Mesenchymal stem cell (in vitro differentiated cells and primary cell): Measurements from ENCODE around the gene LRRTM3.

ENCODE experiments used
- DNase-seq: peaks from one replicate; pipeline ENCODE4 v3.0.0-alpha.2; 2013
- H2AFZ ChIP-seq: one replicate; pipeline ENCODE4 v1.6.1; 2013; ENCODE audit warnings: low read depth, mild to moderate bottlenecking, control low read depth, inconsistent platforms, low read length, moderate library complexity
- H2AK5ac ChIP-seq: 2 replicates; pipeline ENCODE4 v1.6.1; 2013; ENCODE audit warnings: low read length, moderate library complexity, mild to moderate bottlenecking, inconsistent platforms; ENCODE audit not compliant: severe bottlenecking
- H2BK120ac ChIP-seq: one replicate; pipeline ENCODE4 v1.6.1; 2013; ENCODE audit warnings: low read depth, mild to moderate bottlenecking, inconsistent platforms, low read length, moderate library complexity
- H2BK12ac ChIP-seq, 2 experiments: one replicate each; pipeline ENCODE4 v1.6.1; 2013; ENCODE audit warnings: inconsistent platforms in 2 of 2, low read length in 2 of 2, mild to moderate bottlenecking in 2 of 2, moderate library complexity in 2 of 2, control low read depth in 1 of 2
- H2BK15ac ChIP-seq: one replicate; pipeline ENCODE4 v1.6.1; 2013; ENCODE audit warnings: mild to moderate bottlenecking, low read depth, inconsistent platforms; ENCODE audit not compliant: poor library complexity, severe bottlenecking
- H2BK5ac ChIP-seq: 2 replicates; pipeline ENCODE4 v1.6.1; 2013; ENCODE audit warnings: low read depth, mild to moderate bottlenecking, low read length, control low read depth, inconsistent platforms; ENCODE audit not compliant: poor library complexity, severe bottlenecking
- H3K14ac ChIP-seq, 2 experiments: one replicate each; pipeline ENCODE4 v1.6.1; 2013; ENCODE audit warnings: inconsistent platforms in 2 of 2, low read length in 2 of 2, control low read depth in 1 of 2, mild to moderate bottlenecking in 1 of 2, moderate library complexity in 1 of 2
- H3K18ac ChIP-seq, 2 experiments: one replicate each; pipeline ENCODE4 v1.6.1; 2013; ENCODE audit warnings: inconsistent platforms in 2 of 2, low read length in 2 of 2, control low read depth in 1 of 2, low read depth in 1 of 2, mild to moderate bottlenecking in 1 of 2
- H3K23ac ChIP-seq, 2 experiments: one replicate each; pipeline ENCODE4 v1.6.1; 2013; ENCODE audit warnings: inconsistent platforms in 2 of 2, low read length in 2 of 2, mild to moderate bottlenecking in 2 of 2, moderate library complexity in 2 of 2, control low read depth in 1 of 2
- H3K27ac ChIP-seq: 2 replicates; pipeline ENCODE4 v1.5.1; 2013; ENCODE audit warnings: mild to moderate bottlenecking, moderate library complexity, low read length, control low read depth, inconsistent platforms; ENCODE audit not compliant: poor library complexity, severe bottlenecking
- H3K27me3 ChIP-seq, 2 experiments: 2 replicates each; pipeline versions ENCODE4 v1.6.1 to v1.7.0; 2013; ENCODE audit warnings: low read length in 2 of 2, mild to moderate bottlenecking in 2 of 2, moderate library complexity in 2 of 2, control low read depth in 1 of 2, inconsistent platforms in 1 of 2; ENCODE audit not compliant: control insufficient read depth in 1 of 2, insufficient read depth in 1 of 2
- H3K36me3 ChIP-seq, 2 experiments: 2 replicates each; pipeline versions ENCODE4 v1.6.1 to v1.7.0; 2013; ENCODE audit warnings: low read length in 2 of 2, control low read depth in 1 of 2, inconsistent platforms in 1 of 2, low read depth in 1 of 2, mild to moderate bottlenecking in 1 of 2; ENCODE audit not compliant: insufficient read depth in 2 of 2, control insufficient read depth in 1 of 2
- H3K4ac ChIP-seq, 2 experiments: one replicate each; pipeline ENCODE4 v1.6.1; 2013; ENCODE audit warnings: inconsistent platforms in 2 of 2, low read length in 2 of 2, mild to moderate bottlenecking in 2 of 2, moderate library complexity in 2 of 2, control low read depth in 1 of 2, low read depth in 1 of 2
- H3K4me1 ChIP-seq: 2 replicates; pipeline ENCODE4 v1.6.1; 2013; ENCODE audit warnings: low read depth, low read length, control low read depth; ENCODE audit not compliant: control insufficient read depth, insufficient read depth
- H3K4me2 ChIP-seq: 2 replicates; pipeline ENCODE4 v1.6.1; 2013; ENCODE audit warnings: low read length, mild to moderate bottlenecking, inconsistent platforms; ENCODE audit not compliant: poor library complexity, severe bottlenecking
- H3K4me3 ChIP-seq, 2 experiments: 2 replicates each; pipeline versions ENCODE4 v1.5.1 to v1.7.0; 2013; ENCODE audit warnings: low read length in 2 of 2, mild to moderate bottlenecking in 2 of 2, control low read depth in 1 of 2, low read depth in 1 of 2; ENCODE audit not compliant: insufficient read depth in 1 of 2
- H3K79me1 ChIP-seq: replicated peaks from 2 replicates; pipeline ENCODE4 v1.6.1; 2013; ENCODE audit warnings: mild to moderate bottlenecking, control low read depth, low read length, inconsistent platforms; ENCODE audit not compliant: poor library complexity, severe bottlenecking
- H3K9ac ChIP-seq: 2 replicates; pipeline ENCODE4 v1.7.0; 2013; ENCODE audit warnings: mild to moderate bottlenecking, low read length, moderate library complexity
- H3K9me3 ChIP-seq: 2 replicates; pipeline ENCODE4 v1.7.0; 2013; ENCODE audit warnings: mild to moderate bottlenecking, low read length; ENCODE audit not compliant: control insufficient read depth
- H4K8ac ChIP-seq: one replicate; pipeline ENCODE4 v1.6.1; 2013; ENCODE audit warnings: inconsistent platforms, mild to moderate bottlenecking, low read length, moderate library complexity
- H4K91ac ChIP-seq: one replicate; pipeline ENCODE4 v1.6.1; 2013; ENCODE audit warnings: mild to moderate bottlenecking, low read length, inconsistent platforms
- WGBS: methylation state at CpG from one replicate; pipeline ENCODE4 v1.1.7; 2013; ENCODE audit warnings: mixed read lengths; 5-methylcytosine and 5-hydroxymethylcytosine counted together

The LRRTM3 gene

GRCh38 chr10:67119651-67120050, 193.8 kb downstream of the LRRTM3 start:
- H3K18ac ChIP-seq: no peak overlapping the region
- WGBS: no CpG with 5 or more reads among the region's 1 CpG

GRCh38 chr10:67127441-67127840, 201.6 kb downstream of the LRRTM3 start:
- Histone ChIP-seq H3K4me1 (no peaks in the 10 kb centered on the region), H3K27me3 (no peaks in the 10 kb centered on the region), H2AK5ac (no peak overlapping the region), H3K18ac (no peak overlapping the region), H2BK12ac (no peak overlapping the region), H2BK120ac (no peak overlapping the region), H3K36me3 (no peaks in the 10 kb centered on the region), H2AFZ (no peak overlapping the region), H3K9me3 (peaks cover 3% of the 10 kb centered on the region), H3K4me3 (no peak overlapping the region), H3K23ac (no peak overlapping the region), H3K14ac (no peak overlapping the region), H3K4ac (no peak overlapping the region), H3K9ac (no peak overlapping the region), H2BK5ac (no peak overlapping the region), H4K91ac (no peak overlapping the region), H3K79me1 (no peaks in the 10 kb centered on the region), H3K27ac (no peak overlapping the region), H2BK15ac (no peak overlapping the region), H3K4me2 (no peak overlapping the region), H4K8ac (no peak overlapping the region)
- WGBS: 80% methylated on average over 1 of the region's 2 CpGs
- no peak for DNase-seq

More at GRCh38 chr10:67119651-67120050, 193.8 kb downstream of the LRRTM3 start:
- H3K4ac ChIP-seq: no peak overlapping the region
- no peaks in the 10 kb centered on the region for H3K36me3 ChIP-seq
- no peak overlapping the region for H3K4me3 ChIP-seq
- H2BK120ac ChIP-seq: no peak overlapping the region
- H2AK5ac ChIP-seq: no peak overlapping the region
- no peaks in the 10 kb centered on the region for H3K27me3 ChIP-seq
- no peak overlapping the region for H3K9ac ChIP-seq
- no peaks in the 10 kb centered on the region for H3K79me1 ChIP-seq
- H2BK5ac ChIP-seq: no peak overlapping the region
- H3K4me2 ChIP-seq: no peak overlapping the region
- no peaks in the 10 kb centered on the region for H3K4me1 ChIP-seq
- no peak overlapping the region for H3K27ac ChIP-seq
- no peaks in the 10 kb centered on the region for H3K9me3 ChIP-seq
- H2BK12ac ChIP-seq: no peak overlapping the region
- no peak overlapping the region for H3K23ac ChIP-seq
- no peak overlapping the region for H4K91ac ChIP-seq
- H2AFZ ChIP-seq: no peak overlapping the region
- H4K8ac ChIP-seq: no peak overlapping the region
- no peak overlapping the region for H3K14ac ChIP-seq
- H2BK15ac ChIP-seq: no peak overlapping the region
- DNase-seq: no peak

- H3K36me3 ChIP-seq: no peaks in the 10 kb centered on the region
- no peak overlapping the region for H3K4me2 ChIP-seq
- no peak overlapping the region for H3K4ac ChIP-seq
- no peak overlapping the region for H3K9ac ChIP-seq
- H4K91ac ChIP-seq: no peak overlapping the region
- no peak overlapping the region for H2BK12ac ChIP-seq
- DNase-seq: no peak
- no peak overlapping the region for H2AFZ ChIP-seq
- WGBS: 0% methylated on average over 1 of the region's 2 CpGs
- H3K18ac ChIP-seq: no peak overlapping the region
- H2AK5ac ChIP-seq: no peak overlapping the region
- no peak overlapping the region for H2BK15ac ChIP-seq
- H2BK5ac ChIP-seq: no peak overlapping the region
- no peaks in the 10 kb centered on the region for H3K27me3 ChIP-seq
- no peak overlapping the region for H3K27ac ChIP-seq
- no peaks in the 10 kb centered on the region for H3K79me1 ChIP-seq
- H3K4me3 ChIP-seq: no peak overlapping the region
- no peak overlapping the region for H3K23ac ChIP-seq
- H4K8ac ChIP-seq: no peak overlapping the region
- H3K14ac ChIP-seq: no peak overlapping the region
- no peak overlapping the region for H2BK120ac ChIP-seq
- no peaks in the 10 kb centered on the region for H3K9me3 ChIP-seq
- H3K4me1 ChIP-seq: no peaks in the 10 kb centered on the region
These were observed 214.8 kb downstream of the LRRTM3 start for GRCh38 chr10:67140641-67141040.

GRCh38 chr10:67141300-67141699, 215.5 kb downstream of the LRRTM3 start:
- H3K4me3 ChIP-seq: no peak overlapping the region
- no peak overlapping the region for H3K27ac ChIP-seq
- no peak overlapping the region for H3K9ac ChIP-seq
- no peaks in the 10 kb centered on the region for H3K4me1 ChIP-seq
- no peak overlapping the region for H2AFZ ChIP-seq
- no peaks in the 10 kb centered on the region for H3K79me1 ChIP-seq
- H3K9me3 ChIP-seq: no peaks in the 10 kb centered on the region
- no peaks in the 10 kb centered on the region for H3K36me3 ChIP-seq
- H3K4me2 ChIP-seq: no peak overlapping the region
- no peak overlapping the region for H3K14ac ChIP-seq
- H3K23ac ChIP-seq: no peak overlapping the region
- no peak overlapping the region for H2BK5ac ChIP-seq
- H3K27me3 ChIP-seq: no peaks in the 10 kb centered on the region
- H4K8ac ChIP-seq: no peak overlapping the region
- H3K4ac ChIP-seq: no peak overlapping the region
- H4K91ac ChIP-seq: no peak overlapping the region
- no peak overlapping the region for H2AK5ac ChIP-seq
- H2BK15ac ChIP-seq: no peak overlapping the region
- H2BK120ac ChIP-seq: no peak overlapping the region
- 82% methylated on average over 5 of the region's 6 CpGs for WGBS
- H3K18ac ChIP-seq: no peak overlapping the region
- DNase-seq: no peak
- H2BK12ac ChIP-seq: no peak overlapping the region
